CD4-positive, alpha-beta T cell treated with Interleukin-17A for 4 hours (primary cell): ENCODE measurements around the gene CSF3.

ENCODE experiments used
- DNase-seq: peaks from one replicate; pipeline ENCODE4 v3.0.0-alpha.2; 2020; ENCODE audit warnings: mixed read lengths

Gene CSF3, protein sequence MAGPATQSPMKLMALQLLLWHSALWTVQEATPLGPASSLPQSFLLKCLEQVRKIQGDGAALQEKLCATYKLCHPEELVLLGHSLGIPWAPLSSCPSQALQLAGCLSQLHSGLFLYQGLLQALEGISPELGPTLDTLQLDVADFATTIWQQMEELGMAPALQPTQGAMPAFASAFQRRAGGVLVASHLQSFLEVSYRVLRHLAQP

DNA sequence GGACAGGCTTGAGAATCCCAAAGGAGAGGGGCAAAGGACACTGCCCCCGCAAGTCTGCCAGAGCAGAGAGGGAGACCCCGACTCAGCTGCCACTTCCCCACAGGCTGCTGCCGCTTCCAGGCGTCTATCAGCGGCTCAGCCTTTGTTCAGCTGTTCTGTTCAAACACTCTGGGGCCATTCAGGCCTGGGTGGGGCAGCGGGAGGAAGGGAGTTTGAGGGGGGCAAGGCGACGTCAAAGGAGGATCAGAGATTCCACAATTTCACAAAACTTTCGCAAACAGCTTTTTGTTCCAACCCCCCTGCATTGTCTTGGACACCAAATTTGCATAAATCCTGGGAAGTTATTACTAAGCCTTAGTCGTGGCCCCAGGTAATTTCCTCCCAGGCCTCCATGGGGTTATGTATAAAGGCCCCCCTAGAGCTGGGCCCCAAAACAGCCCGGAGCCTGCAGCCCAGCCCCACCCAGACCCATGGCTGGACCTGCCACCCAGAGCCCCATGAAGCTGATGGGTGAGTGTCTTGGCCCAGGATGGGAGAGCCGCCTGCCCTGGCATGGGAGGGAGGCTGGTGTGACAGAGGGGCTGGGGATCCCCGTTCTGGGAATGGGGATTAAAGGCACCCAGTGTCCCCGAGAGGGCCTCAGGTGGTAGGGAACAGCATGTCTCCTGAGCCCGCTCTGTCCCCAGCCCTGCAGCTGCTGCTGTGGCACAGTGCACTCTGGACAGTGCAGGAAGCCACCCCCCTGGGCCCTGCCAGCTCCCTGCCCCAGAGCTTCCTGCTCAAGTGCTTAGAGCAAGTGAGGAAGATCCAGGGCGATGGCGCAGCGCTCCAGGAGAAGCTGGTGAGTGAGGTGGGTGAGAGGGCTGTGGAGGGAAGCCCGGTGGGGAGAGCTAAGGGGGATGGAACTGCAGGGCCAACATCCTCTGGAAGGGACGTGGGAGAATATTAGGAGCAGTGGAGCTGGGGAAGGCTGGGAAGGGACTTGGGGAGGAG lies at the start of gene CSF3:
CSF3 (plus strand) TSS at position 436 of the 993 bp plus-strand sequence; CDS start at position 471, 35 bp downstream.
- no peak for DNase-seq

DNA sequence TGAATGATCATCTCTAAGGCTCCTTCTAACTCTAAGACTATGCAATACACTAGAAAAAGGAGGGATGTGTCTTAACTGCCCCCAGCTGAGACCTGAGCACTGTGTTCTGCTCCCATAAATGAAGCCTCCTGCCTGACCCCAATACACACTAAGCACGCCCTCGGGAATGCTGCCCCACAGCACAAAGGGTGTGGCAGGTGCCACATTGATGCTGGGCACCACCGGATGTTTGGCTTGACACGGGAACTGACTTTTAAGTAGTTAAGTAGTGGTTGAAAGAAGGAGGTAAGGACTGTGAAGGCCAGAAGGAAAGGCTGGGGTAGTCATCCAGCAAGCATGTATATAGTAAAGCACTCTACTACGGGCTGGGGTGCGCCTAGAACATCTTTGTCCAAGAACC lies 48.5 kb upstream of the CSF3 start:
- DNase-seq, result no peak

DNA sequence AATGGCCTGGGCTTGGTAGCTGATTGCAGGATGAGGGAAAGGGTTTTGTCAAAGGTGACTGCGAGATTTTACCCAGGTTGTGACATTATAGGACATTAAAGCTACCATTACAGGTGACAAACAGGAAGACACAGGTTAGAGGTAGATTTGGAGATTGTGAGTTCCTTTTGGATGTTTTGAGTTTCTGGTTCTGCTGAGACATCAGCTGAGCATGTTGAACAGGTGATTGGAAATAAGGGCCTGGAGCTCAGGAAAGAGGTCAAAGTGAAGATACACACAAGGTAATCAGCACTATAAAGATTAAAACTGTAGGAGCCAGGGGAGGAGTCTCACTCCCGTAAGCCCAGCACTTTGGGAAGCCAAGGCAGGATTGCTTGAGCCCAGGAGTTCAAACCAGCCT lies 46.5 kb upstream of the CSF3 start:
- DNase-seq, result no peak

DNA sequence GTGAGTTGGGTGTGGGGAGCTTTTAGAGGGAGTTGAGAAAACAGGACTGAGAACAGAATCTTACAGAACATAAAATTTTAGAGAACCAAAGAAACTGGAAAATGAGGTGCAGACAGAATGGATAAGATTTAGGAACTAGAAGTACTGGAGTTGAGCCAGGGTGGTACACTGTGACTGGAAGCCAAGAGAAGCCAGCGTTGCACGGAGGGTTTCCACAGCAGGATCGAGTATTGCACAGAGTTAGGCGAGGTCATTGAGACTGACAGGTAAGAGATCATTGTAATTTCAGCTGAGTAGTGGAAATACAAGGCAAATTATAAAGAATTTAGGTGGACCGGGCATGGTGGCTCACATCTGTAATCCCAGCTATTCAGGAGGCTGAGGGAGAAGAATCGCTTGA lies 45.9 kb upstream of the CSF3 start:
- DNase-seq, result no peak

DNA sequence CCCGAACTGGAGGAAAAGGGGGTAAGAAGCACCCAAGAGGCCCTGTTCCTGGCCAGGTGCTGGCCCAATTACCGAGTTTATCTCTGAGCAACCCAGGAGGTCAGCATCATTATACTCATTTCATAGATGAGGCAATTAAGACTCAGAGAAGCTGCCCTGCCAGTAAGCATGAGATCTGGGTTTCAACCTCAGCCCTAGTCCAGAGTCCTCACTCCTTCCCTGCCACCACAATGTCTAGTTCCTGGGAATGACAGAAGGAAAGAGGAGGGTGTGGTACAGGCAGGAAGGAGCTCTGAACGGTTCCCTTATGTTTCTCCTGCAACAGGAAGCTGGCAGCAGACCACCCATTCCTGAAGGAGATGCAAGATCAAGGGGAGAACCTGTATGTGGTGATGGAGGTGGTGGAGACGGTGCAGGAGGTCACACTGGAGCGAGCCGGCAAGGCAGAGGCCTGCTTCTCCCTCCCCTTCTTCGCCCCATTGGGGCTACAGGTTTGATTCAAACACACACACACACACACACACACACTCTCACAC lies 45.0 kb upstream of the CSF3 start:
- no peak for DNase-seq

DNA sequence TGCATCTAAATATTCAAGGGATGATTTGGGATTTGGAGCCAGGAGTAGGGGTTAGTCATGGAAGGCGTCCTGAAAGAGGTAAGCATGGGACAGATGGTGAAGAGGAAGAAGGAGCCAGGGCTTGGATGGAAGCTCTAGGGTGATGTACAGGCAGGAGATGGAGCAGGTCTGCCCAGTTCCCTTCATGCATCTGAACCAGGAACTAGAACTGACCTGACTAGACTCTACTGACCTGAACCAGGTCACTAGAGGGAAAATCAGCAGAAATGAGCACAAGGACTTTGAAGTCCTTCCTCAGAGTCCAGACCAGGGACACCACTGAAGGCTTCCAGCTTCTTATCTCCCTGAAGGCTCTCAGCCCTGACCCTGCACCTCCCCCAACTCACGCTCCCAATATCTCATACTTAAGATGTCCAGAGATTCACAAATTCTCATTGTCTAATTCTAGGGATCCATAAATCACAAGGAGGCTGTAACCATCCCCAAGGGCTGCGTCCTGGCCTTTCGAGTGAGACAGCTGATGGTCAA lies 44.1 kb upstream of the CSF3 start:
- DNase-seq, result no peak

DNA sequence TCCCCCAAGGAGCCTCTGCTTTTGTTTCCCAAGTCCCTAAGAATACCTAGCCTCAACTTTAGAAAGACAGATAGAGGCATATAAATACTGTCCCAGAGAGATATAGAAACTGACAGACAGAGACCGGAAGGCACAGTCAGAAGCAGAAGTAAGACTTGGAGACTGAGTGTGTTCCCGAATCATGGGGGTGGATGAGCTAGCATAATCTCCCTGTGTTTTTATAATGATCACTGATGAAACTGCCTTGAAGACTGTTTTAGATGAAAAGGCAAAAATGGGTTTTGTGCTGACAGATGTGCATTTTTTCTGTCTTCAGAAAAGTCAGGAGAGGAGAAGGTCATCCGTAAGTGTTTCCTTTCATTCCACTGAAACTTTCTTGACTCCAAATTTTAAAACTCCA lies 43.0 kb upstream of the CSF3 start:
- no peak for DNase-seq

DNA sequence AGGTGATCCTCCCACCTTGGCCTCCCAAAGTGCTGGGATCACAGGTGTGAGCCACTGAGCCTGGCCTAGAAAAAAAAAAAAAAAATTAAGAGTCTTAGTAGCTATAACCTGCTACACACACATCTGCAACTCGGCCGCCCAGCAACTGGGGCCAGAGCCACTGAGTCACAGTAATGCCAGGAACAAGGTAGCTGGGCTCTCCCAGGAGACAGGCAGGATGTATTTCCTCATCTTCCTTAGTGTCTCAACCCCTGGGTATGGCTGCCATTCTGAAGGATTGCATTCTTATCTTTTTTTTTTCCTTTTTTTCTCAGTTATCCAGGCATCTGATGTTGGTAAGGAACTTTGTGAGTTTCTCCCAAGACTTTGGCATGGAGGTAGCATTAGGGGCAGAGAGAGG lies 41.7 kb upstream of the CSF3 start:
- no peak for DNase-seq

DNA sequence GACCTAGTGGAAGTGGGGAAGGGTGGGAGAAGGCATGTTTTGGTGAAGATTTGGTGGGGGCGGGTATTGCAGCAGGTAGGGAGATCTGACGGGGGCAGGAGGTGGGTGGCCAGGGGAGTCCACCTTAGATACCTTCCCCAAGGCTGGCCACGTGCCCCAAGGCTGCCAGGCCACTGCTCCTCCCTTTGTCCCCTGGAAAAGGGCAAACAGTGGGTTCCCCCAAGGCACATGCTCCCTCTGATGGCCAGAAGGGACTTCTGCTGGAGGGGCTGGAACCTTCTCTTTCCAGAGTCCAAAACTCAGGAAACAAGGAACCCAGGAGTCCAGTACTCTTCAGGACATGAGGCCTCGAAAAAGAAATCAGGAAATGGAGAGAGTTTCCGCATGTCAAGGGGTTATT lies 40.8 kb upstream of the CSF3 start:
- no peak for DNase-seq

DNA sequence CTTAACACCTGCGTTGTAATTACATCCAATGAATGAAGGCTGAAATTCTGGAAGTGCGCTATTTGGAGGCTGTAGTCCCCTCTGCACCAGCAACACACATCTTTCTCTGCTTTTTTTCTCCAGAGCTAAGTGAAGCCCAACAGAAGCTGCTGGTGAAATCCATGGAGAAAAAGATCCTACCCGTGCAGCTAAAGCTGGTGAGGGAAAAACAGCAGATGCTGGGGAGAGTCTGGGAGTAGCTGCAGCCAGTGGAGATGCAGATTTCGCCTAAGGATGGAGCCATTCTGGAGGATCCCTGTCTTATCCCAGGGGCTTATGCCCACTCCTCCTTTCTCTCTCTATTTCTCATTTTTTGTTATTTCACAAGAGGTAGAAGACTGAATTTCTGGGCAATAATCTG lies 39.4 kb upstream of the CSF3 start:
- DNase-seq, result no peak

DNA sequence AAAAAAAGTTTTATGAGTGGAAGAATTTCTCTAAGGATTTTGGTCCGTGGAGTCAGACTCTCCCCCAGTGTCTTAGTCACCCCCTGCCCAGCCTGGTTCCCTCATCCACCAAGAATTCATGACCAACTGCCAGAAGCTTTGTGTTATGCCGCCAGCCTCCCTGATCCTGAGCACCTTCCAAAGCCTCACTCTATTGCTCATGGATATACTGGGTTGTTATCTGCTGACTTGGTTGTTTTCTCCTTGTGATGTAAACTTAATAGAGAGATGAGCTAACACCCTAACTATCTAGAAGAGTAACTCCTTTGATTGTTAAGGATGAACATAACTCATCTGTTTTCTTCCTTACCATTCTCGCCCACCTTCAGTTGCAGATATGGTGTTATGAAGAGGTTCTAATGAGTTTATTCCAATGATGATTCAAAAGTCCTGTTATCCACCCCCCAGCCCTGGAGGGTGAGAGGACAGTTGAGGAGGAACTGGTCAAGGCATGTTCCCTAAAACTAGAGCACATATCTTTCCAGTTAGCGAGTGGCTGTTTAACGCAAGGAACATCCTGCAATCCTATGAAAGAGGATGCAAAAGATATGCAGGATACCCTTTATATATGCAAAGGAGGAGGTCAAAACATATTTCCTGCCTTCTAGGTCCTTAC lies 36.1 kb upstream of the CSF3 start:
- DNase-seq, result no peak

DNA sequence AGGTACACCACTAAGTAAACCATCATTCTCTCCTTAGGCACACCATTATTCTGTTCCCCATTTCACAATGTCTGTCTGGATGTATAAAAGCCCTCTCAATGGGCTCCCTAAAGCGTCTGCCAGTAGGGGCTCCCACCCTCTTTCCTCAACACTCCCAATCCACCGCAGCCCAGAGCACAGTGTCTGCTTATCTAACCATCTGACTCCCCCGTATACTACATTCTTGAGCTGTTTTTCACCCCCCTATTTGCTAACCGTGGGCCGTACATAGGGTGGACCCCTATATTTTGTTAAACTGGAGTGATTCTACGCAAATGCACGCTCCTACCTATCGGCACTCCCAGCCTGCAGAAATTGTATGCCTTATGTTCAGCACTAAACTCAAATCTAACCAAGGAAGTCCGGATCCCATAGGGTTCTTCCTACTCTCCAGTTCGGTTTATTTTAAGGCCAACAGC lies 35.3 kb upstream of the CSF3 start:
- DNase-seq, result peak; percentile 37

DNA sequence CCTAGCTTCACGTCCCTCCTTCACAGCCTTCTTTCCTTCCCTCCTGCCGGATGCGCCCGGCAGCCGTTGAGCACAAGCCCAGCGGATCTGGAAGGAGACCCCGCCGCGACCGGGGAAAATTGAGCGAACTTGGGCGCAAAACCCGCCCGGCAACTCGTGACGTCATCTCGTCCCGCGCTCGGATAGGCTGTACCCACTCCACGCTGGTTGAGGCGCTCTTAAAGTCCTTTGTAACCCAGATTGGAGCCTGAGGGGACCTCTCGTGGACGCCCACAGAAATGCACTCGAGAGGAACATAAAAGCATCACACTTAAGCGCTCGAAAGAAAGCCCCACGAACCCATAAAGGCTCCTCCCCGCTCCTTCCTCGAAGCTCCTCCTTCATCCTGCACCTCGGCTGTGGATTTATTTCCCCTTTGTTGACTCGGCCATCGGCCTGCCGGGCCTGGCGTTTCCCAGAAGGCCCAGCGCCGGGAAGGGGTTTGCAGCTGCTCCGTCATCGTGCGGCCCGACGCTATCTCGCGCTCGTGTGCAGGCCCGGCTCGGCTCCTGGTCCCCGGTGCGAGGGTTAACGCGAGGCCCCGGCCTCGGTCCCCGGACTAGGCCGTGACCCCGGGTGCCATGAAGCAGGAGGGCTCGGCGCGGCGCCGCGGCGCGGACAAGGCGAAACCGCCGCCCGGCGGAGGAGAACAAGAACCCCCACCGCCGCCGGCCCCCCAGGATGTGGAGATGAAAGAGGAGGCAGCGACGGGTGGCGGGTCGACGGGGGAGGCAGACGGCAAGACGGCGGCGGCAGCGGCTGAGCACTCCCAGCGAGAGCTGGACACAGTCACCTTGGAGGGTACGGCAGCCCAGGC lies 34.7 kb upstream of the CSF3 start, which contains the start of gene PSMD3:
PSMD3 (plus strand) TSS at position 457 of the 856 bp plus-strand sequence; CDS start at position 621, 164 bp downstream.
- peak; percentile 98 for DNase-seq

DNA sequence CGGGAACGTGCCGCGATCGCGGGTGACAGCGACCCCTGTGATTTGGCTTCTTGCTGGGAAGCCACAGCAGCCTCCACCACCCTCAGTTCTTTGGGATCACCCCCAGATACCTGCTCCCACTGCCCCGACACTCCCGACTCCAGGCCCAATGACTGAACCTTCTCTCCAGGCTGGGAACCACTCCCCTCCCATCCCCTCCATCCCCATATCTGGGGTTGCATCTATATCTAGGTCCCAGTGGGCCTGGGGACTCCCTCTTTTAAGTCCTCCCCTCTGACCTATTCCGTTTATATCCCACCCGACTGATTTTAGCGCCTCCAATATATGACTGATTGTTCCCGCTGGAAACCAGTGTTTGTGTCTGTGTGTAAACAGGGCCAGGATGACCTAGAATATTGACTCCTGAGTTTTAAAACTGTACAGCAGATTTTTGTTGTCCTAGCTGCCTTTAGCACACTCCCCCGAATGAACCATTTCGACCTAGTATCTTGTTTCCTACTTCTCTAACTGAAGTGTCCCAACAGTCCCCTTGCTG lies 34.0 kb upstream of the CSF3 start:
- DNase-seq, result no peak

DNA sequence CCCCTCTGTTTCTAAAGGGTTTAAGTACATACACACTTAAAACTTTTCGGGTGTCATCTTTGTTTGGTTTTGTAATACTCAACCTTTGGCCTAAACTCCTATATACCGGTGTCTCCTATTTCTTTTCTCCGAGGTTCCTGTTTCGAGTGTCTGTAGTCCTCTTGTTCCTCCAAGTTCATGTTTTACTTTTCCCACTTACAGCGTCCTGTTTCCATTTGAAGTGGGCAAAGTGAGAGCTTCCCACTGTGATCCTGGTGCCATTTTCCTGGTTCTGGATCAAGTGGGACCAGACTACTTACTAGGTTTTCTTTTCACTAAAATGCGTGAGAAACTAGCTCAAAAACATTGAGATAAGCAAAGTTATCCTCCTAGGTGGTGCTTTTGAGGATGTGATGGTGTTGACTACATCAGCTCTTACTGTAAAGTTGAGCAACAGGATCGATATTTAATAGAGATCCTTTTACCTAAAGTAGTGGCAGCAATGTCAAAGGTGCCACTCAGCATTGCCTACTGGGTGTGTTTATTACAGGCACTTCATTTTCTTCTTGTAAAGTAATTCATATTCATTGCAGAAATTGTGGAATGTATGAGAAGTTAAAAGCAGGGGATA lies 33.4 kb upstream of the CSF3 start:
- DNase-seq, result no peak

DNA sequence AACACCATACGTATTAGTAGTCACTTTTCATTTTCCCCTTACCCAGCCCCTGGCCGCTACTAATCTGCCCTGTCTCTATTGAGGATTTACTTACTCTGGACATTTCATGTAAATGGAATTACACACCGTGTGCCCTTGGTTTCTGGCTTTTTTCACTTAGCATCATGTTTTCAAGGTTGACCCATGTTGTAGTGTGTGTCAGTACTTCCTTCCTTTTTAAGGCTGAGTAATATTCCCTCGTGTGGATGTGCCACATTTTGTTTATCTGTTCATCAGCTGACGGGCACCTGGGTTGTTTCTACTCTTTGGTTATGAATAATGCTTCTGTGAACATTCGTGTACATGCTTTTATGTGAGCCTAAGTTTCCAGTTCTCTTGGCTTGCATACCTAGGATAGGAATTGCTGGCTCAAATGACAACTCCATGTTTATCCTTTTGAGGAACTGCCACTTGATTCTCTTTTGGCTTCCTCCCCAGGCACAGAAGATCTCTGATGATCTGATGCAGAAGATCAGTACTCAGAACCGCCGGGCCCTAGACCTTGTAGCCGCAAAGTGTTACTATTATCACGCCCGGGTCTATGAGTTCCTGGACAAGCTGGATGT lies 26.9 kb upstream of the CSF3 start:
- no peak for DNase-seq

DNA sequence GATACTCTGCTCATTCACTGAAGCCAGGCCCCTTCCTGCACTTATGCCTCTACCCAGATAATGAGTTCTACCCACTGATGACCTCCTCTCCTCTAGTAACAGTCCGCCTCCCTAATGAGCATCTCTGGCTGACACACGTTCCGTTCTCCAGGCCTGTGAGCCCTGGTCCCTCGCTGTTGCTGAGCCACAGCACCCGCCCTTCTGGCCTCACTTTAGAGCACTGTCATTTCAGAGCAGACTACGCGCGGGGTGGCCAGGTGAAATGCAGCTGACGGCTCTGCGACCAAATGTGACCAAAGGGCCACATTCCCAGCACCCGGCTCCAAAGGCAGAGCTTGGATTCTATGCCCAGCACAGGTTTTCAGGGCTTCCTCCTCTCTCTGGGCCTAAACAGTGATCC lies 20.8 kb upstream of the CSF3 start:
- no peak for DNase-seq

DNA sequence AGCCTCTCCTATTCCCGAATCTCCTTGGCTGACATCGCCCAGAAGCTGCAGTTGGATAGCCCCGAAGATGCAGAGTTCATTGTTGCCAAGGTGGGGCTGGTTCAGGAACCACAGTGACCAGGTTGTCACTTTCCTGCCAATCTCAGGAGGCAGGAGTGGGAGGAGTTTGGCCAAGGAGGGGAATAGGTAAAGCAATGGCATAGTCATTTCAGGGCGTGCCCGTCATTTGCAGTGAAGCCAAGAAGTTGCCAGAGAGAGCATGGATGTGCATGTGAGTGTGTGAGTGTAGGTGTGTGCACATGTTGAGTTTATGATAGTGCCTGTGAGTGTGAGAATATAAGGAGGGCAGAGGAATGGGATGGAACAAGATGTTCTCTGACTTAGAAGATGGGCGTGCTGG lies 19.8 kb upstream of the CSF3 start:
- DNase-seq, result no peak

DNA sequence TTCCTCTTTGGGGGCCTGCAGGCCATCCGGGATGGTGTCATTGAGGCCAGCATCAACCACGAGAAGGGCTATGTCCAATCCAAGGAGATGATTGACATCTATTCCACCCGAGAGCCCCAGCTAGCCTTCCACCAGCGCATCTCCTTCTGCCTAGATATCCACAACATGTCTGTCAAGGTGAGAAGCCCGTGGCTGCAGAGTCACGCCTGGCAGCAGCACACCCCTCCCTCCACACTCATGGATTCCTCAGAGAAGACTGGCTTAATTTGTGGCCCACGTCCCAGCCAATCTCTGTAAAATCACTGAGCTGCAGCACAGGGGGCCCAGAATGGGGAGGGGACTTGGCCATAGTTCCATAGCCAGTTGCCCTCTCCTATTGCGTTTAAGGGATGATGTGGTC lies 19.1 kb upstream of the CSF3 start:
- DNase-seq, result no peak

DNA sequence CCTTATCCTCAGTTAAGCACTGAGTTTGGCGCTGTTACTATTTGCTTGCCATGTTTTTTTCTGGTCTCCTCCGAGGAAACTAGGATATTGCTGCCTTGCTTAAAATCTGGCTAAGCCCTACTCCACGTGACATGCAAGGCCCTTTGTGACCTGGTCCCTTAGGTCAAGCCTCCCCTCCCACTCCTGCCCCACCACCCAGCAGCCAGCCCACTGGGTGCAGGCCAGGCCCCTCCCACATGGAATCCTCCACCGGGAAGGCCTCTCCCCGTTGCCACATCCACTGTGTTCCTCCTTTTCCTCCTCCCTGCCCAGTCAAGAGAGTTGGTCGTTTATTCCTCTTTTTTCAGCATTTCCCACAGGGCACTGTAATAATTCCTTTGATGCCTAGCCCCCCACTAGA lies 18.4 kb upstream of the CSF3 start:
- no peak for DNase-seq

DNA sequence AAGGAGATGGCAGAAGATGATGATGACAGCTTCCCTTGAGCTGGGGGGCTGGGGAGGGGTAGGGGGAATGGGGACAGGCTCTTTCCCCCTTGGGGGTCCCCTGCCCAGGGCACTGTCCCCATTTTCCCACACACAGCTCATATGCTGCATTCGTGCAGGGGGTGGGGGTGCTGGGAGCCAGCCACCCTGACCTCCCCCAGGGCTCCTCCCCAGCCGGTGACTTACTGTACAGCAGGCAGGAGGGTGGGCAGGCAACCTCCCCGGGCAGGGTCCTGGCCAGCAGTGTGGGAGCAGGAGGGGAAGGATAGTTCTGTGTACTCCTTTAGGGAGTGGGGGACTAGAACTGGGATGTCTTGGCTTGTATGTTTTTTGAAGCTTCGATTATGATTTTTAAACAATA lies 17.7 kb upstream of the CSF3 start:
- DNase-seq, result no peak
